Stimulated activated CD4-positive, alpha-beta T cell treated with anti-CD3 and anti-CD28 coated beads, Interleukin-1b, Interleukin-23, amount 100 ng/mL, for 1 hour (primary cell): Measurements from ENCODE around the gene SV2C.

Experiments
- DNase-seq, 2 donors: peaks; one replicate each; pipeline ENCODE4 v3.0.0-alpha.2; 2020; ENCODE audit warnings: low read depth in 2 of 2

The SV2C gene

GRCh38 chr5:76165711-76166374 is 82.7 kb downstream of the SV2C start:
- no peak for DNase-seq

DNA sequence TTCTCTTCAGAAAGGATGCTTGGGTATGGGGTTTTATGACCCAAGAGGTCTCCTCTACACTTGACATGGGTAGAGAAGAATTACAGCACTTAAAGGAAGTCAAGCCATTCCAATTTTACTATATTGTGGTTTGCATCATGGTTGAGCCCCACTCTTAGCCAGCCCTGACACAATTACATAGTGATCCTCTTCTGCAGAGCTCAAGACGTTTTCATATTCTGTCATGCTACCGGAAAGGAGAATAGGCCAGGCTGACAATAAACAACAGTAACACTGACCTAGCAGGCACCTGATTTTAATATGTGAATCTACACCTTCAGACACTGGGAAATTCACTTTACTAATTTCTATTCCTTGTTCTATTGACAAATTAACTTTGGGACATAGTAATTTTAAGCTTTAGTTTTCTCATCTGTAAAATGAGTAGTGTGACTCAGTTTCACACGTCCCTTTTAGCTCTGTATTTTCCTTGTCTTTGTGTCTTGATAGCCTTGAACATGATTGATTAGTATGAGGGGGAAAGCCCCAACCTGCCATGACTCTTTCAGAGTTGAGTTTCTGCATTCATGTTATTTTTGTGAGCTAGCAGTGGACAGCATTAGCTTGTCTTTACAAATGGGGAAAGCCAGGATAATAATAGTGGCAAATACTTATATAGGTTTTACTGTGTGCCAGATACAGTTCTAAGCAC is 83.8 kb downstream of the SV2C start:
- DNase-seq, result no peak

DNA sequence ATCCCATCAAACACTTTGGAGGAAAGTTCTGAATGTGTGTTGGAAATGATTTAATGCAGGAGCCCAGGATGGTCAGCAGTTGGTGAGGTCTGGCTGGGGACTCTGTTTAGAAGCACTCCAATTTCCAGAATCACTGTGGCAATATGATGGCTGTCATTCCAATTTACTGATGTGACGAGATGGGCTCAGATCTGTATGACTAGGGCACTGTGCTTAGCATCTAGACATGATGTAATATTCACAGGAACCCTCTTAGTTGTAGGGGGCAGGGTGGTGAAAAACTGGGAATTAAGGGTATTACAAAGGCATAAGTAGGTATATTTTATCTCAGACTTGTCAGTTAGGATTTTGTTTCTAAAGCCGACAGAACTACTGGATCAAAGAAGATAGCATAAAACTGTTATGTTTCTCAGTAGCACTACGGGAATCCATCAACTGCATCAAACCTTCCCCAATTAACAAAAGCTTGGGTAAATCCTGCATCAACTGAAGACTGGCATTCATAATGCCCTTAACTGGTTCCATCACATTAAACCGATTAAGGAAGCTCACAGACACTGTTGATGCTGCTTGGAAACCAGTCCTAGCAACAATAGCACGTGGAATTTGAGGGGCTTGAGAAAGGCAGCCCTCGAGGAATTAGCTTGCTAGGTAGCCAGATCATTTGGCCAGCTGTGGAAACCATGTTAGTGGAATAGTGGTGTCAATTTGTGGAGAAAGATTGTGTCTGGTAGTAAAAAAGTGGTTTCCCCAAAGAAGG is 86.1 kb downstream of the SV2C start:
- no peak for DNase-seq

GRCh38 chr5:76174101-76174500 is 90.9 kb downstream of the SV2C start:
- DNase-seq, result no peak

DNA sequence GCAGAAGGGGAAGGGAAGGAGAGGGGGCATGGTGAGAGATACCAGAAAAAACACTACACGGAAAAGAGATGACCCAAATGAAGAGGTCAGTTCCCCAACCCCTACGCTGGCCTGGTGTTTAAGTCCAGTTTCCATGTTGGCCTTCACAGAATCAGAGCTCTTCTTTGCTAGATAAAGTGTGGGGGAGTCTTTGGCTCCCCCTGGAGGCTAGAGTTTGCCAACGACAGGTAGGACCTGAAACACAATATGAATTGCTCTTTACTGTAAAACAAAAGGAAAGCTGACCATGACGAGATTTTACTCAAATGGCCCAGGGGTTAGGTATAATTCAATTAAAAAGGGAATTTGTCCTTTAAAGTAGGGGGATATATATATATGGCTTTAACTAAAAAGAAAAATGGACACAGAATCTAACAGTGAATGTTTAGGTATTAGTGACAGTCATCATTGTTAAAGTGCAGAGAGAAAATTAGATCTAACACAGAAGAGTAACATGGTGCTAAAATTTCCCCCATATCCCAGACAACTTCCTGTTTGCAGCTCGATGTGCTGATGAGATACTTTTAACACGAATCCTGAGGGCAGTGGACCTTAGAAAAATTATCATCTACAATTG is 92.0 kb downstream of the SV2C start:
- DNase-seq, result peak; percentile 10 to 12

DNA sequence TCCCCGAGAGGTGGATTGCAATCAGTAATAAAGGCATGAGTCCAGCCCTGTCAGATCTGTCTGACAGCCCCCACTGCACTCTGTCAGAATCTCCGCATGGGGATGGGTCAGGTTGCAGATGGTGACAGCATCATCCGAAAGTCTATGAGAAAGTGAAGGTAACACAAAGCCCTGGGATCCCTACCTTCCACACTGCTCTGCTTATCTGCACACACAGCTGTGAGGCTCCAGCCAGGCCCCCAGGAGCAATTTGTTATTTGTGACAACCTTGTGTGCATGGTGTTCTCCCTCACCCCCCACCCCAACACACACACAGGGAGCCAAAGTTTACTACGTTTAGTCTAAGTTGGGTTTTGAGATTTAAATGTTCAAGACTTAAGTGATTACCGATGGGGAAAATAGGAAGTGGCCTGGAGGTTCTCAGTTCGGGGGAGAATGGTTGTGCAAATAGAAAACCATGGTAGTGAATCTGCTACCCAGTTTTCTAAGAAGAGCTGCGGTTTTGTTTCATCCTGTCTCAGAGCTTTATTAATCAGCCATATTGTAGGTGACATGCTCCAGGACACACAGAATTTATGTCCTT is 92.7 kb downstream of the SV2C start:
- DNase-seq, result no peak

DNA sequence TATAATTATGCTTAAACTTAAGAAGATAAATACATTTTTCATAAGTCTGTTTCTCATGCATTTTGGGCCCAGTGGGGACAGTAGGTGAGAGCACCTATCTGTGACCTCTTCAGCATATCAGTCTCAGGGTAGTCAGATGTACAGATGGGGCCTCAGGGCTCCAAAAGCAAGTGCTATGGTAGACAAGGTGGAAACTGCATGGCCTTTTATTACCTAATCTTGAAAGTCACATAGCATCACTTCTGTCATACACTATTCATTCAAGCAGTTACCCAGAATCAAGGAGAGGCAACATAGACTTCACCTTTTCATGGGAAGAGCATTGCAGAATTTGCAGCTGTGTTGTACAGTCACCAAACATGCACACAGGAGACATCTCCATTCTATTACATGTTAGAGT is 94.8 kb downstream of the SV2C start:
- DNase-seq, result no peak

DNA sequence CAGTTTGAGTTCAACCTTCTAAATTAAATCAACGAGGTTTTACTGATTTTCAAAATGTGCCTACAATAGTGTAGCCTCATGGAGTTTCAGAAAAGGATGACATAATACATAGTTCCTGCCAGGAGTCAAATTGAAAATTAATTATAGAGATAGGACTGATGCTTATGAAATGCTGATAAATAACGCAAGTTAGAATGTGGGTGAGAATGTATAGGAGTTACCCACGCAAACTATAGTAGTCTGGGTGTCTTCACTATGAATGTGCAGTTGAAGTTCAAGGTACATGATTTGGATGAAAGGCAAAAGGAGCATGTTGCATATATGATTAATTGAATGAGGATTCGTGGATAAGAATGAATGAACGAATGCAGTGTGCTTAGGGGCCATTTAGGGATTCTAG is 95.7 kb downstream of the SV2C start:
- no peak for DNase-seq

- DNase-seq, result no peak
Observed at GRCh38 chr5:76180814-76181805, 97.9 kb downstream of the SV2C start.

DNA sequence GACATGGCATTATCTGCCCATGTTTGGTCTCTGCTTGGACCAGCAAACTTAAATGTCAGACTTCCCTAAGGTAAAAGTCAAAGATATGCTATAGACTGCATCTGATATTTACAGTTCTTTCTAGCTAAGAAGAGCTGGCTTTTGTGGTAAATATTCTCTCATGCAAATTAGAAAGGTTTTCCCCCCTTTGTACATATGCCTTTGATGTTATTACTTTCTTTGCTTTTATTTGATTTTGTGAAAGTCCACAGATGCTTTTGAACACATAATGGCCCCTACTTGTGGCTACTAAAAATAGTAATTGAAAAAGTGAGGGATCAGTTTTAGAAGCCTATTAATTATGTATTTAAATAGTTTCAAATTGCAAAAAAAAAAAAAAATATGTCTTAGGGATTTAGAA is 104.2 kb downstream of the SV2C start:
- DNase-seq, result no peak

DNA sequence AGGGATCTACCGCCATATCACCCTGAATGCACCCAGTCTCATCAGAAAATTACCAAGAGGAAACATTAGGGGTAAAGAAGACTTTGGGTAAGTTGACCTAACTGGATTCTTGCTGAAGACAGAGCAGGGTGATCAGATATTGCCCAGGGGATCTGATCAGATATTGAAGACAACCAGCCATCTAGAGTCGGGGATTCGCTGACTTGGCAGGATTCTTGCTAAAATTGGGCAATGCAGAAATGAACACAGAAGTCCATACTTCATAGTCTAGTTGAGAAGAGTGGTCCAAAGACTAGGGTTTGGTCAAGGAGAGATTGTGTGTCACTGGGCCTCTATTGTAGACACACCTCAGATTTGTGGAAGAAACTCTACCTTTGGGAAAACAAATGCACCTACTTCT is 107.2 kb downstream of the SV2C start:
- DNase-seq, result no peak

DNA sequence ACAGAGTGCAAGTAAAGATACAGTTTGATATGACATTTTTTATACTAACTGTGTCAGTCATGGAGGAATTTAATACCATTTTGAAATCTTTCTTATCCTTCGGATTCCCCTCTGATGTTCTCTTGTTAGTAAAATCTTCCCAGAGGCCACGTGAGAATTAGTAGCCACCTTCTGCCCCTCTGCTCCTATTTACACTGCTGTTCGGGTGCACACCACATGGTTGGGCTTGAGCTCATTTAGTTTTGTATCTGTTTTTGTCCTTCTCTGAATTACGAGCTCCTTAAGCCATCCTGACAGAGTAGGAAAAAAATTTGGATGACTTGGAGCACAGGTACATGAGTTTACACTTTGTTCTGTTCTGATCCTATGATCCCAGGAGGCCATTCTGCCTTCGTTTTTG is 109.7 kb downstream of the SV2C start:
- DNase-seq, result no peak

DNA sequence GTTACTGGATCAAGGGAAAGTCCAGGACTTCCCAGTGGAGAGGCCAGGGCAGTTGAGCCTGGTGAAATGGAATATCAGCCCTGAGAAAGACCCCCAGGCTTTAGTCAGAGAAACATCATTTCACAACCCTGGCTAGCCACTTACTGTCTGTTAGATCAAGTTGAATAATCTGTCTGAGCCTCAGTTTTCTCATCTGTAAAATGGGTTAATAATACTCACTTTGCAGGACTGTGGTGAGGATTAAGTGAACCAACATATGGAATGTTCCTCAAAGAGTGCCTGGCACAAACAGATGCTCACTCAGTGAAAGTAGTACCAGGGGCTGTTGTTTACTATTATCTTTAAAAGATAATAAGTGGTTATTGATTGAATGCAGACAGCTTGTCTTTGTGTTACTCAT is 110.5 kb downstream of the SV2C start:
- no peak for DNase-seq

DNA sequence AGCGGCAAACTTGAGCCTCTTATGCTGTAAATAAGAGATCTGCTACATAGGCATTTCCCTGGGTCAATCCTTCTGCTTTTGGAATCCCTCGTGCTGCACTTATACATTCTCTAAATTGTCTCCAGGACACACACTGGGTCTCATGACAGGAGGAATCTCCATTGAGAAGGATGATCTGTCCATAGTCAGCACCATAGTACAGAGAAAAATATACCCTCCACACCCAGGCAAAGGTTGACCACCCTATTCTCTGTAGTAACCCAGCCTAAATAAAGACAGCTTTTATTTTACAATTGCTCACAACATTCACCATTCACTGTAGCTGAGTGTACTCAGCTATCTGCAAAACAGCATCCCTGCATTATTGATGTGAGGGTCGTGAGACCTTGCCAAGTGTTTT is 111.2 kb downstream of the SV2C start:
- no peak for DNase-seq

- DNase-seq, result no peak
Observed at GRCh38 chr5:76196457-76196856, 113.3 kb downstream of the SV2C start.

GRCh38 chr5:76196886-76197489 is 113.8 kb downstream of the SV2C start:
- DNase-seq, result no peak

- DNase-seq, result no peak
Observed at GRCh38 chr5:76197726-76198125, 114.5 kb downstream of the SV2C start.

GRCh38 chr5:76199336-76200318 is 116.4 kb downstream of the SV2C start:
- DNase-seq, result no peak

DNA sequence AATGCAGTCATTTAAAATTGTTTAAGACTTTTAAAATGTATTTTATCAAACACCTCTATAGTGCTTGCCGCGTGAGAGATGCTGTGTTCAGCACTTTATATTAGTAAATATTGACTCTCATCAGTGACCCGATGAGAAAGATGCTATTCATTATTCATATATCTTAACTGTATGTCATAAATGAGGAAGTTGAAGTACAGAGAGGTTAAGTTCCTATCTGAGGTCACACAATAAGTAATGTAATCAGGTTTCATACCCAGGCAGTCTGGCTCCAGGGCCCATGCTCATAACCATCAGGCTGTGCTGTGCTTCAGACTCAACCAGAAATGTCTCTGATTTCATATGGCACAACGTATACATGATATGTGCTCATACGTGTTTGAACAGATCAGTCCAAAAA is 119.0 kb downstream of the SV2C start:
- no peak for DNase-seq
